ENCODE results near the gene CAPN15.
"Not testable (repeated sequence)": the region's sequence is repeated elsewhere in the genome, so short reads cannot be mapped to it uniquely, and the experiment has no call there.

The CAPN15 gene

DNA sequence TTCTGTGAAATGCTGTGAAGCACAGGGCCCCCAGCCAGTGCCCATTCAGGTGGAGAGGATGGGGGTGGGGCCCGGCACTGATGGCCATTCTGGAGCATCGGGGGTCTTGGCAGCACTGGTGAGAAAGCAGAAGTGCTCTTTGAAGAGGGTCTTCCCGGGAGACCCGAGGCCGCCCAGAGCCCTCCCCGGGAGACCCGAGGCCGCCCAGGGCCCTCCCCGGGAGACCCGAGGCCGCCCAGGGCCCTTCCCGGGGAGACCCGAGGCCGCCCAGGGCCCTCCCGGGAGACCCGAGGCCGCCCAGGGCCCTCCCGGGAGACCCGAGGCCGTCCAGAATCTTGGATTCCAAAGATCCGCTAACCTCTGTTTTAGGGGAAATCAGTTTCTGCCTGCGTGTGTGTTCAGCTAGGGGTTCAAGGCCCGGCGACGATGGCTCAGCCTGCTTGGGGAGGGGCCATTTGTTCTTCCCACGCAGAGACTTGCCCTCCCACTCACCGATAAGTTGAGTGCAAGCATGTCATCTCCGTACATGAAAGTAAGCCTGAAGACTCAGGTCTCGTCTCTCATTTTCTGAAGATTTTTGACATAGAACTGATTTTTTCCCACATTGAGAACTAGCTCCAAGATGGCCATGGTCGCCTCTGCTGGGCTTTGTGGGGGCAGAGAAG lies 35.2 kb upstream of the CAPN15 start:
- H3K4me3 ChIP-seq (ENCODE audit: low read depth, low read length) = no peak overlapping the region
- TF ChIP-seq, protein P1, sequence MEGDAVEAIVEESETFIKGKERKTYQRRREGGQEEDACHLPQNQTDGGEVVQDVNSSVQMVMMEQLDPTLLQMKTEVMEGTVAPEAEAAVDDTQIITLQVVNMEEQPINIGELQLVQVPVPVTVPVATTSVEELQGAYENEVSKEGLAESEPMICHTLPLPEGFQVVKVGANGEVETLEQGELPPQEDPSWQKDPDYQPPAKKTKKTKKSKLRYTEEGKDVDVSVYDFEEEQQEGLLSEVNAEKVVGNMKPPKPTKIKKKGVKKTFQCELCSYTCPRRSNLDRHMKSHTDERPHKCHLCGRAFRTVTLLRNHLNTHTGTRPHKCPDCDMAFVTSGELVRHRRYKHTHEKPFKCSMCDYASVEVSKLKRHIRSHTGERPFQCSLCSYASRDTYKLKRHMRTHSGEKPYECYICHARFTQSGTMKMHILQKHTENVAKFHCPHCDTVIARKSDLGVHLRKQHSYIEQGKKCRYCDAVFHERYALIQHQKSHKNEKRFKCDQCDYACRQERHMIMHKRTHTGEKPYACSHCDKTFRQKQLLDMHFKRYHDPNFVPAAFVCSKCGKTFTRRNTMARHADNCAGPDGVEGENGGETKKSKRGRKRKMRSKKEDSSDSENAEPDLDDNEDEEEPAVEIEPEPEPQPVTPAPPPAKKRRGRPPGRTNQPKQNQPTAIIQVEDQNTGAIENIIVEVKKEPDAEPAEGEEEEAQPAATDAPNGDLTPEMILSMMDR (IDR thresholded peaks at IDR 0.05; ENCODE audit: low read depth, low read length) = no peak

DNA sequence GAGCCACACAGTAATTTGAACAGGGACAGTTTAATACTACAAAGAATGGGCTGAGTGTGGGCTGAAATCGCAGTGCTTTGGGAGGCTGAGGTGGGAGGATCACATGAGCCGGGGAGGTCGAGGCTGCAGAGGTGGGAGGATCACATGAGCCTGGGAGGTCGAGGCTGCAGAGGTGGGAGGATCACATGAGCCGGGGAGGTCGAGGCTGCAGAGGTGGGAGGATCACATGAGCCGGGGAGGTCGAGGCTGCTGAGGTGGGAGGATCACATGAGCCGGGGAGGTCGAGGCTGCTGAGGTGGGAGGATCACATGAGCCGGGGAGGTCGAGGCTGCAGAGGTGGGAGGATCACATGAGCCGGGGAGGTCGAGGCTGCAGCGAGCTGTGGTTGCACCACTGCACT lies 32.8 kb upstream of the CAPN15 start:
- H3K4me3 ChIP-seq (ENCODE audit: low read depth, low read length) = not testable (repeated sequence)

DNA sequence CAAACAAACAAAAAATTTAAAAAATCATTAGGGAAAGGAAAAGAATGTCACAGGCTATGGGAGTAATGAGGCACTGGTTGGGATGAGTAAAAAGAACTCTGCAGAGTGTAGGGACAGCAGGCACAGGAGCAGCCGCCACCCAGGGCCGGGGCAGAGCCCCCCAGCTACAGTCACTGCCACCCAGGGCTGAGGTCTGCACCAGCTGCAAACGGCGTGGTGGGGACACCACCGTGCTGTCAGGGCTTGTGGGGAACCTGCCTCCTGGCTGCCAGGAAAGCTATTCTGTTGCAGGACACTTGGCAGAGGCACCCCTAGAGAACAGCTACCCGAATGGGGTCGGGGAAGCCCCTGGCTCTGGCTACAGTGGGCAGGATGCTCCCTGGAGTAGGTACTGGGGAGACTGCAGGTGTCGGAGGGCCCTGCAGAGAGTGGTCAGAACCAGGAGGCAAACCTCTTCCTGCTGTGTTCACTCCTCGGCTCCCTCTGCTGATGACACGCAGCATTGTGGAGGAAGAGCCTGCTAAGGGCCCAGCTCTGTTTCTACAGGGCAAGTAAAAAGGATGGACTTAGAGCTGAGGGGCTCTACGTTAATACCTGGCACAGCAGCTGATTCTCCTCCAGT lies 32.3 kb upstream of the CAPN15 start:
- TF ChIP-seq, protein P1 (IDR thresholded peaks at IDR 0.05; ENCODE audit: low read depth, low read length) = peak; percentile 59
- no peak overlapping the region for H3K4me3 ChIP-seq (ENCODE audit: low read depth, low read length)

DNA sequence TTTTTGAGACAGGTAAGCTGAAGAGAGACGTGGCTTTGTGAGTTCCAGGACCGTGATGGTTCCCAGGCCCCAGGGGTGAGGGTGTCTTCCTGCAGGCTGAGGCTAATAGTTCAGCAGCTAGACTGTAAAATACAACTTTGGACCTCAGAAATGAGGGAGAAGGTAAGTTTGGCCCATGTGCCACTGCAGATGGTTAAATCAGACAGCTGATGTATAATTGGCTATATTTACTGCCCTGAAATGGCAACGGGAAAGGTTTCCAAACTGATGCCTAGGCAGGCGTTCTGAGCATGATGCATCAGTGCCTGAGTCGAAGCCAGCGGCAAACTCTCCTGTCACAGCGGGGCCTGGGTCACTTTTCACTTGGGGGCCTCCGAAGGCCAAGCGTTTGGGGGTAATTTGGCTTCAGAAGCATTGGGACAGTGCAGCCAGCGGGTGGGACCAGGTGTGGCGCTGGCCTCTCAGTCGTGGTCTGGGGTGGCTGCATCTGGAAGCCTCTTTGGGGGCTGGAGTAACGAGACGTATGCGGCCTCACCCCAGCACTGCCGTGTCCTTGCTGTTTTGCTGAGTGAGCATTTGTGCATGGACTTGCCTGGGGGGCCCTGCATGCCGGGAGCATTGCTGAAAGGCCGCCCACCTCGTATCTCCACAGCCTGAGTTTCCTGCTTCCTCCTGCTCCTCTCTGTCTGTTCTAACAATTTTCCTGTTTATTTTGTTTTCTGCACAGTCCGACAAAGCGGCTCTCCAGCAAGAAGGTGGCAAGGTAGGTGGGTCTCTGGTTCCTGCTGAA lies 31.2 kb upstream of the CAPN15 start:
- no peak overlapping the region for H3K4me3 ChIP-seq (ENCODE audit: low read depth, low read length)
- TF ChIP-seq, protein P1 (IDR thresholded peaks at IDR 0.05; ENCODE audit: low read depth, low read length) = no peak

DNA sequence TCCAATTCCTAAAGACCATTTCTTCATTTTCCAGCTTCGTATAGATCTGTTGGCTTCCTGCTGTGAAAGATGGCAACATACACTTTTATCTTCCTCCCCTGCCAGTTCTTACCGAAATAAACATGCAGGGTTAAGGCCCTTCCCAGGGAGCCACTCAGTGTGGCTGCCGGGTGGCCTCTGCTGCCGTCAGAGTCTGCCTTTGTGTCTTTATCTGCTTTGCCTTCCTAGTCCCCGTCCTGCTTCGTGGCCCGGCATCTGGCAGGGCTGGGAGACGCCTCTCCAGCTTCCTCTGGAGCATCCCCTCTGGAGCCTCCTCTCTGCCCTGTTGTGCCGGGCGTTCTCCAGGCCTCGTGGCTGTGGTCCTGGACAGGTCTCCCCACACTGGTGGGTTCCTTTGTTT lies 30.3 kb upstream of the CAPN15 start:
- H3K4me3 ChIP-seq (ENCODE audit: low read depth, low read length) = no peak overlapping the region
- TF ChIP-seq, protein P1 (IDR thresholded peaks at IDR 0.05; ENCODE audit: low read depth, low read length) = no peak

DNA sequence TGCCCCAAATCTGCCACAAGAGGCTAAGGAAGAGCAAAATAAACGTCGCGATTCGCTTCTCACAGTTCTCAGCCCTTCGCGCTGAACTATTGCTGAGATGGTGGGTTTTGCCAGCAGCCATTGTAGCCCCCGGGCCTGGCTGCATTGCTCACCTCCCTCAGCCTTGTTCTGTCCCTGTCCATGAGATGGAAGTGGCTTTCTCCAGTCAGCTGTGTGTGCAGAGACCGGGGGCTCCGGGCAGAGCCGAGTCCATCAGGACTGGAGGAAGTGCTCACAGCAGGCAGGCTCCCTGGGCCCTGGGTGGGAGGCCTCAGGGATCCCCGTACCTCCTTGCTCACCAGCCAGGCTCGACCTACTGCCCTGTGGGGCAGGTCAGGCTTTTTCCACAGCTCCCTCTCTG lies 27.6 kb upstream of the CAPN15 start:
- TF ChIP-seq, protein P1 (IDR thresholded peaks at IDR 0.05; ENCODE audit: low read depth, low read length) = no peak
- no peak overlapping the region for H3K4me3 ChIP-seq (ENCODE audit: low read depth, low read length)

DNA sequence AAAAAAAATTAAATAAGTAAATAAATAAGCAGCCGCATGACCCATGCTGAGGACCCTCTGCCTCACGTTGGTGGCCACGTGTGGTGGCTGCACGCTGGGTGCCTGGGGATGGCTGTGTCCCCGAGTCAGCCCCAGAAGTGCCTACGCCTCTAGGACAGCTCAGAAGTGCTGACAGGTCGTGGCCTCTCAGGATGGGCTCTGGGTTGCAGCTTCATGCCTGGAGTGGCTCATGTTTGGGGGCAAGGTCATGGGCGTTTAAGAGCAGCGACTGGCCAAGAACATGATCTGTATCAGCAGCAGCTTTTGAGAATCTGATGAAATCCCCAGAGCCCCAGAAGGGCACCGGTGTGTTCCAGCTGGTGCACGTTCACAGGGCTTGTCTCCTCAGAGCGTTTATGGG lies 26.8 kb upstream of the CAPN15 start:
- TF ChIP-seq, protein P1 (IDR thresholded peaks at IDR 0.05; ENCODE audit: low read depth, low read length) = no peak
- no peak overlapping the region for H3K4me3 ChIP-seq (ENCODE audit: low read depth, low read length)
